Measurements from ENCODE around the gene SPRR4.

DNA sequence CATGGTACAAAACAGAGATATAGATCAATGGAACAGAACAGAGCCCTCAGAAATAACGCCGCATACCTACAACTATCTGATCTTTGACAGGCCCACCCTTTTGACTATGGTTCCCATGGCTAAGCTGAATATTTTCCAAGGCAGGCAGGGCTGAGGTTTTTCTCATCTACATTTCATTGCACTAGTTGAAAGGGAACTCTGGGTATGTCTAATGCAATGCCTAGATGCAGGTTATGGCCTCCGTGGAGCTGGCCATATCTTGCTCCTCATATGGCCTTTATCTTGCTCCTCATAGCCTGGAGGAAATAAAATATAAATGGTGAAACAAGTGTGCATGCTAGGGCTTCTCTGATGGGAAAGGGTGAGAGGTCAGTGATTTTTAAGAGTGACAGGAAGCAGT is 12.9 kb upstream of the SPRR4 start:
- TF ChIP-seq, protein P1, sequence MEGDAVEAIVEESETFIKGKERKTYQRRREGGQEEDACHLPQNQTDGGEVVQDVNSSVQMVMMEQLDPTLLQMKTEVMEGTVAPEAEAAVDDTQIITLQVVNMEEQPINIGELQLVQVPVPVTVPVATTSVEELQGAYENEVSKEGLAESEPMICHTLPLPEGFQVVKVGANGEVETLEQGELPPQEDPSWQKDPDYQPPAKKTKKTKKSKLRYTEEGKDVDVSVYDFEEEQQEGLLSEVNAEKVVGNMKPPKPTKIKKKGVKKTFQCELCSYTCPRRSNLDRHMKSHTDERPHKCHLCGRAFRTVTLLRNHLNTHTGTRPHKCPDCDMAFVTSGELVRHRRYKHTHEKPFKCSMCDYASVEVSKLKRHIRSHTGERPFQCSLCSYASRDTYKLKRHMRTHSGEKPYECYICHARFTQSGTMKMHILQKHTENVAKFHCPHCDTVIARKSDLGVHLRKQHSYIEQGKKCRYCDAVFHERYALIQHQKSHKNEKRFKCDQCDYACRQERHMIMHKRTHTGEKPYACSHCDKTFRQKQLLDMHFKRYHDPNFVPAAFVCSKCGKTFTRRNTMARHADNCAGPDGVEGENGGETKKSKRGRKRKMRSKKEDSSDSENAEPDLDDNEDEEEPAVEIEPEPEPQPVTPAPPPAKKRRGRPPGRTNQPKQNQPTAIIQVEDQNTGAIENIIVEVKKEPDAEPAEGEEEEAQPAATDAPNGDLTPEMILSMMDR (conservative IDR thresholded peaks at IDR 0.05 in 1 of 2, IDR thresholded peaks at IDR 0.05 in 1 of 2; ENCODE audit: extremely low read depth in 1 of 2, insufficient read depth in 1 of 2, low read depth in 1 of 2, low read length in 2 of 2) = no peak
- no peak for TF ChIP-seq EZH2 (IDR thresholded peaks at IDR 0.05; ENCODE audit: borderline replicate concordance, low read length)
